GM12865 (cell line): ENCODE data around the gene PHRF1.

Experiments used
- DNase-seq: peaks from one replicate; pipeline ENCODE4 v3.0.0; 2010; ENCODE audit warnings: low read depth
- H3K4me3 ChIP-seq: 2 replicates; pipeline ENCODE4 v1.5.1; 2011; ENCODE audit warnings: mild to moderate bottlenecking, low read depth, low read length, control low read depth
- CTCF ChIP-seq: IDR thresholded peaks from 2 replicates; pipeline ENCODE4 v1.5.1; 2011; ENCODE audit warnings: low read length, control low read depth, low read depth, inconsistent platforms; ENCODE audit not compliant: insufficient read depth; ENCODE audit errors: missing control alignments

Gene PHRF1

GRCh38 chr11:576811-577610 is 741 bp downstream of the PHRF1 start:
- no peak for TF ChIP-seq CTCF
- no peak for DNase-seq
- H3K4me3 ChIP-seq: peak overlapping the region; percentile 92

GRCh38 chr11:577611-577894 is 1.3 kb downstream of the PHRF1 start:
- no peak for TF ChIP-seq CTCF
- no peak for DNase-seq
- peak overlapping the region; percentile 92 for H3K4me3 ChIP-seq

GRCh38 chr11:578276-579035 is 2.2 kb downstream of the PHRF1 start:
- TF ChIP-seq CTCF: no peak
- peak overlapping the region; percentile 92 for H3K4me3 ChIP-seq

GRCh38 chr11:579830-580601 is 3.7 kb downstream of the PHRF1 start:
- no peak for TF ChIP-seq CTCF
- no peak overlapping the region for H3K4me3 ChIP-seq

More at GRCh38 chr11:578276-579035, 2.2 kb downstream of the PHRF1 start:
- DNase-seq: no peak

GRCh38 chr11:581342-581741 is 5.1 kb downstream of the PHRF1 start:
- no peak overlapping the region for H3K4me3 ChIP-seq
- no peak for DNase-seq
- TF ChIP-seq CTCF: no peak

More at GRCh38 chr11:579830-580601, 3.7 kb downstream of the PHRF1 start:
- no peak for DNase-seq

GRCh38 chr11:581752-582151 is 5.5 kb downstream of the PHRF1 start:
- no peak for TF ChIP-seq CTCF

More at GRCh38 chr11:581752-582151, 5.5 kb downstream of the PHRF1 start:
- no peak overlapping the region for H3K4me3 ChIP-seq
- DNase-seq: no peak
